ENCODE data around the gene ENC1. TPM values are rescaled to one million over a fixed set of nuclear protein-coding genes. Genes with fewer than 3 reads are reported as not detected.

Gene ENC1
- total RNA-seq, 1 experiment from 2014 or later = 7.9 TPM

DNA sequence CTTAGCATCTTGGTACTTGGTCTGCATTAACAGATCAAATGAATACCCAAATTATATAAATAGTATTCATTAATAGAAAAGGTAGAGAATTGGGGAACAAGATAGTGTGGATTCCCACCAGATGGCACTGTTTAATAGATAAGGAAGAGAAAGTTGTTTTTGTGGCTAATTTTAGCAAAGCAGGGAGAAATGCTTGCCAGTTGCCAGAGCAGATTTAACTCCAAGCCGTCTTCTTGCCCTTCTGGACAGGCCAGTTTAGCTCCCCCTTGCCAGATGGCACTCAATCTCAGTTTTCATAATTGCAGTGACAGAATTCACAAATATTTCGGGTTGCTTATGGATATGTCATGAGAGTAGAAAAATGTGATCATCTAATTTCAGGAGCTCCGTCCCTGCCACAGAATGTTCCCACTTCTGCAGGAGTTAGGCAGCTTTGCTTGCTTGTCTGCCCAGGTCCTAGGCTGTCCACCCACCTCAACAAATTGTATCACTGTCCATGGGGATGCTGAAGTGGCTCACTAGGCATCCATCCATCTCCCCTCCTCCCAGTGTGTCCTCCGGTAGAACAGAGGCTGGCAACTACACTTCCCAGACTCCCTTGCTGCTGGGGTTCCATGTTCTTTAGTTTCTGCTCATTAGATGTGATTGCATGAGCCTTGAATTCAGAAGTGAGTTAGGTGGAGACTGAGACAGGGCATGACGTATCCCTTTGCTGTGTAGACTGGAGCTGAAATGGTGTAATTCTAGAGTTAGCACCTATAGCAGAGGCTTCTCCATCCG, 32.7 kb upstream of the ENC1 start:
- POLR2A ChIA-PET (ENCODE audit: low non-redundant PET) = no interaction called here

DNA sequence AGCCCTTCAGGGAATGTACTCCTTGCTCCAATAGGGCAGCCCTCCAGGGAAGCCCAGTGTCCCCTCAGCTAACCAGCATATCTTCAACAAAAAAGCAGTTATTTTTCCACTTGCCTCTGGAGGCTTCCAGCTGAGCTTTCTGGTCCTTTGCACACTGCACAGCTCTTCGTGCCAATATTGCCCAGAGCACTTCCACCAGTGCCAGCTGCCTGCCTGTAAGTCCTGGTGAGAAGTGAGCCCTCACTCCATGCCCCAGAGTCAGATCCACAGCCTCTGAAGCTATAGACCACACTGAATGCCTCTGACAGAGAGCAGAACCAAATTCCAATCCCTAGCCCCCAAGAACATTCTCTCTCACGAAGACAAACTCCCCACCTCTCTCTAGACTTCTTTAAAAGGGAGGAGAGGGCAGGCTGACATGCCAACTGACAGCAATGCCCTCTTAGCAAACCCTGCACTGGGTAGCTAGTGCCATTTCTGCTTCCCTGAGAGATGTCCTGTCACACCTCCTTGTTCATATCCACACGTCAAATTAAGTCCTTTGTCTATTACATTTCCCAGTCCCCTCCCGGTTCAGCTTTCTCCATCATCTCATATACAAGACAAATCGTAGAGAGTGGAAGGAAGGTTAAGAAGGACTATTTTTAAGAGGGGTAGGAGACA, 31.8 kb upstream of the ENC1 start:
- Histone ChIP-seq H3K36me3 (ENCODE audit: insufficient read depth, low read length, poor library complexity, severe bottlenecking) (no peaks in the 10 kb centered on the region), H3K27me3 (replicated peaks; ENCODE audit: insufficient read depth, low read depth, low read length, poor library complexity) (peaks cover 16% of the 10 kb centered on the region), H3K9me3 (ENCODE audit: low read depth, low read length, poor library complexity, severe bottlenecking) (no peaks in the 10 kb centered on the region), H3K4me3 (ENCODE audit: low read depth, low read length, poor library complexity, severe bottlenecking) (no peak overlapping the region), H3K27ac (ENCODE audit: low read depth, low read length, poor library complexity, severe bottlenecking) (no peak overlapping the region), H3K4me1 (ENCODE audit: insufficient read depth, low read length, poor library complexity, severe bottlenecking) (no peaks in the 10 kb centered on the region)
- no peak for DNase-seq (ENCODE audit: low spot score)
- TF ChIP-seq, protein P1, sequence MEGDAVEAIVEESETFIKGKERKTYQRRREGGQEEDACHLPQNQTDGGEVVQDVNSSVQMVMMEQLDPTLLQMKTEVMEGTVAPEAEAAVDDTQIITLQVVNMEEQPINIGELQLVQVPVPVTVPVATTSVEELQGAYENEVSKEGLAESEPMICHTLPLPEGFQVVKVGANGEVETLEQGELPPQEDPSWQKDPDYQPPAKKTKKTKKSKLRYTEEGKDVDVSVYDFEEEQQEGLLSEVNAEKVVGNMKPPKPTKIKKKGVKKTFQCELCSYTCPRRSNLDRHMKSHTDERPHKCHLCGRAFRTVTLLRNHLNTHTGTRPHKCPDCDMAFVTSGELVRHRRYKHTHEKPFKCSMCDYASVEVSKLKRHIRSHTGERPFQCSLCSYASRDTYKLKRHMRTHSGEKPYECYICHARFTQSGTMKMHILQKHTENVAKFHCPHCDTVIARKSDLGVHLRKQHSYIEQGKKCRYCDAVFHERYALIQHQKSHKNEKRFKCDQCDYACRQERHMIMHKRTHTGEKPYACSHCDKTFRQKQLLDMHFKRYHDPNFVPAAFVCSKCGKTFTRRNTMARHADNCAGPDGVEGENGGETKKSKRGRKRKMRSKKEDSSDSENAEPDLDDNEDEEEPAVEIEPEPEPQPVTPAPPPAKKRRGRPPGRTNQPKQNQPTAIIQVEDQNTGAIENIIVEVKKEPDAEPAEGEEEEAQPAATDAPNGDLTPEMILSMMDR (conservative IDR thresholded peaks at IDR 0.05; ENCODE audit: low read depth, low read length) = no peak
- no peak for TF ChIP-seq EZH2 (IDR thresholded peaks at IDR 0.05; ENCODE audit: borderline replicate concordance, low read depth, low read length, poor library complexity, severe bottlenecking)
- no TSS peak for BruUV-seq (replicated peaks)
- ChIA-PET POLR2A (ENCODE audit: low non-redundant PET) (no interaction called here), CTCF (no interaction called here)
- intact Hi-C loops (cut with micrococcal nuclease; ENCODE audit: unreplicated experiment) = loop anchor here (10.0 kb wide), 3 partner anchors 382 to 1582 kb away; partner anchors contain the start of gene GCNT4

More for the DNA sequence above, 32.7 kb upstream of the ENC1 start:
- intact Hi-C loops (cut with micrococcal nuclease; ENCODE audit: unreplicated experiment) = loop anchor here (1.0 to 10.0 kb wide), 4 partner anchors 246 to 1582 kb away; partner anchors contain the start of gene GCNT4
- Histone ChIP-seq H3K9me3 (ENCODE audit: low read depth, low read length, poor library complexity, severe bottlenecking) (no peaks in the 10 kb centered on the region), H3K27me3 (replicated peaks; ENCODE audit: insufficient read depth, low read depth, low read length, poor library complexity) (peaks cover 10% of the 10 kb centered on the region), H3K4me3 (ENCODE audit: low read depth, low read length, poor library complexity, severe bottlenecking) (no peak overlapping the region), H3K36me3 (ENCODE audit: insufficient read depth, low read length, poor library complexity, severe bottlenecking) (no peaks in the 10 kb centered on the region), H3K4me1 (ENCODE audit: insufficient read depth, low read length, poor library complexity, severe bottlenecking) (no peaks in the 10 kb centered on the region), H3K27ac (ENCODE audit: low read depth, low read length, poor library complexity, severe bottlenecking) (no peak overlapping the region)
- no peak for TF ChIP-seq EZH2 (IDR thresholded peaks at IDR 0.05; ENCODE audit: borderline replicate concordance, low read depth, low read length, poor library complexity, severe bottlenecking)
- TF ChIP-seq, protein P1 (conservative IDR thresholded peaks at IDR 0.05; ENCODE audit: low read depth, low read length) = peak; percentile 62
- BruUV-seq (replicated peaks) = no TSS peak
- CTCF ChIA-PET = no interaction called here
- DNase-seq (ENCODE audit: low spot score) = peak; percentile 66

DNA sequence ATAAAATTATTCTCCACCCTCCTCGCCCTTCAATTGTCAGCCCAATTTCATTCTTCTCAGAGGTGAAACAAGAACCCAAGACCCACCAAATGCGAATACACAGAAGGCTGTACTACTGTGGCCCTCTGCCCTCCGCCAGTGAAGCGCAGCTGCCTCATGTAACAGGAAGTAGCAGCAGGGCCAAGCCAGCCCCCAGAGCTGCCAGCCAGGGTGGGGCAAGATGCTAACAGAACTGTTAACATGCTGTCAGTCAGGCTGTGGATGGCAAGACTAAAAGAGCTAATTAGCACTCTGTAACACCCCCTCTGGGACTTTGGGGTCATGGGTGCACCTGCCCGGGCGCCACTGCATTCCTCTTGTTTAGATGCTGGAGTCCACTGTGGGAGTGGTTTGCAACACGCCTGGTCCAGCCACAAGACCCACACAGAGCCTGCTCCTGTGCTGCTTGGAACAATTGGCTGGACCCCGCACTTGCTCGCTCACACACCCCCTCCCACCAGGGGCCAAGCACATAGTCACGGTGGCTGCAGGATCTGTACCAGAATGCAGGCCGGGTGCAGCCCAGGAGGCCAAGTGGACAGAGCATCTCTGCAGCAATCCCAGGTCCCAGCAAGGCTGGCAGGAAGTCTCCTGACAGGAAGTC, 30.0 kb upstream of the ENC1 start:
- POLR2A ChIA-PET (ENCODE audit: low non-redundant PET) = no interaction called here
- intact Hi-C loops (cut with micrococcal nuclease; ENCODE audit: unreplicated experiment) = loop anchor here (10.0 kb wide), 3 partner anchors 384 to 1584 kb away; partner anchors contain the start of gene GCNT4
- CTCF ChIA-PET = no interaction called here
- TF ChIP-seq EZH2 (IDR thresholded peaks at IDR 0.05; ENCODE audit: borderline replicate concordance, low read depth, low read length, poor library complexity, severe bottlenecking) = no peak
- TF ChIP-seq, protein P1 (conservative IDR thresholded peaks at IDR 0.05; ENCODE audit: low read depth, low read length) = no peak
- no TSS peak for BruUV-seq (replicated peaks)
- H3K27ac ChIP-seq (ENCODE audit: low read depth, low read length, poor library complexity, severe bottlenecking) = no peak overlapping the region
- H3K4me3 ChIP-seq (ENCODE audit: low read depth, low read length, poor library complexity, severe bottlenecking) = no peak overlapping the region
- DNase-seq (ENCODE audit: low spot score) = no peak
- no peaks in the 10 kb centered on the region for H3K4me1 ChIP-seq (ENCODE audit: insufficient read depth, low read length, poor library complexity, severe bottlenecking)
- no peaks in the 10 kb centered on the region for H3K36me3 ChIP-seq (ENCODE audit: insufficient read depth, low read length, poor library complexity, severe bottlenecking)
- no peaks in the 10 kb centered on the region for H3K9me3 ChIP-seq (ENCODE audit: low read depth, low read length, poor library complexity, severe bottlenecking)
- peaks cover 16% of the 10 kb centered on the region for H3K27me3 ChIP-seq (replicated peaks; ENCODE audit: insufficient read depth, low read depth, low read length, poor library complexity)
